ENCODE data around the gene OSGIN1. TPM values are rescaled to one million over a fixed set of nuclear protein-coding genes. Genes with fewer than 3 reads are reported as not detected.

The OSGIN1 gene
- polyA plus RNA-seq, 1 donor from 2014 or later: 2.1 TPM

- H3K4me2 ChIP-seq (ENCODE audit: low read length): no peak overlapping the region
- no peaks in the 10 kb centered on the region for H3K9me3 ChIP-seq (ENCODE audit: low read length)
- H3F3A ChIP-seq (ENCODE audit: insufficient read depth, low read length, poor library complexity, severe bottlenecking): no peaks in the 10 kb centered on the region
- no peak overlapping the region for H2AFZ ChIP-seq (ENCODE audit: low read depth, low read length)
- no peak for TF ChIP-seq RAD21 (conservative IDR thresholded peaks at IDR 0.05)
- TF ChIP-seq EZH2 (IDR thresholded peaks at IDR 0.05; ENCODE audit: borderline replicate concordance, insufficient read depth, low read length, poor library complexity, severe bottlenecking): no peak
- no peak for TF ChIP-seq POLR2AphosphoS5 (IDR thresholded peaks at IDR 0.05)
- no peak for TF ChIP-seq REST (IDR thresholded peaks at IDR 0.05; ENCODE audit: borderline replicate concordance)
- TF ChIP-seq SMC3 (conservative IDR thresholded peaks at IDR 0.05; ENCODE audit: poor library complexity): no peak
- TF ChIP-seq, protein P1, sequence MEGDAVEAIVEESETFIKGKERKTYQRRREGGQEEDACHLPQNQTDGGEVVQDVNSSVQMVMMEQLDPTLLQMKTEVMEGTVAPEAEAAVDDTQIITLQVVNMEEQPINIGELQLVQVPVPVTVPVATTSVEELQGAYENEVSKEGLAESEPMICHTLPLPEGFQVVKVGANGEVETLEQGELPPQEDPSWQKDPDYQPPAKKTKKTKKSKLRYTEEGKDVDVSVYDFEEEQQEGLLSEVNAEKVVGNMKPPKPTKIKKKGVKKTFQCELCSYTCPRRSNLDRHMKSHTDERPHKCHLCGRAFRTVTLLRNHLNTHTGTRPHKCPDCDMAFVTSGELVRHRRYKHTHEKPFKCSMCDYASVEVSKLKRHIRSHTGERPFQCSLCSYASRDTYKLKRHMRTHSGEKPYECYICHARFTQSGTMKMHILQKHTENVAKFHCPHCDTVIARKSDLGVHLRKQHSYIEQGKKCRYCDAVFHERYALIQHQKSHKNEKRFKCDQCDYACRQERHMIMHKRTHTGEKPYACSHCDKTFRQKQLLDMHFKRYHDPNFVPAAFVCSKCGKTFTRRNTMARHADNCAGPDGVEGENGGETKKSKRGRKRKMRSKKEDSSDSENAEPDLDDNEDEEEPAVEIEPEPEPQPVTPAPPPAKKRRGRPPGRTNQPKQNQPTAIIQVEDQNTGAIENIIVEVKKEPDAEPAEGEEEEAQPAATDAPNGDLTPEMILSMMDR (IDR thresholded peaks at IDR 0.05; ENCODE audit: poor library complexity, severe bottlenecking): no peak
- TF ChIP-seq TAF1 (IDR thresholded peaks at IDR 0.05; ENCODE audit: low read depth): no peak
- TF ChIP-seq EP300 (conservative IDR thresholded peaks at IDR 0.05; ENCODE audit: poor library complexity, severe bottlenecking): no peak
- TF ChIP-seq MXI1 (conservative IDR thresholded peaks at IDR 0.05; ENCODE audit: poor library complexity, severe bottlenecking): no peak
- H3K27ac ChIP-seq (ENCODE audit: low read length): no peak overlapping the region
- H3K4me3 ChIP-seq (ENCODE audit: low read length): no peak overlapping the region
- H3K79me2 ChIP-seq (replicated peaks; ENCODE audit: insufficient read depth, low read length): no peaks in the 10 kb centered on the region
- H3K27me3 ChIP-seq (ENCODE audit: insufficient read depth, low read depth, low read length): no peaks in the 10 kb centered on the region
- no peaks in the 10 kb centered on the region for H3K36me3 ChIP-seq (ENCODE audit: insufficient read depth, low read length)
- H3K9ac ChIP-seq (ENCODE audit: low read length): no peak overlapping the region
- H3K9me2 ChIP-seq (ENCODE audit: insufficient read depth, low read length): no peaks in the 10 kb centered on the region
- H4K20me1 ChIP-seq (ENCODE audit: insufficient read depth): no peaks in the 10 kb centered on the region
Measured at GRCh38 chr16:83951544-83951943, 1.5 kb upstream of the OSGIN1 start.

- H3K9me3 ChIP-seq (ENCODE audit: low read length): no peaks in the 10 kb centered on the region
- H3K27ac ChIP-seq (ENCODE audit: low read length): no peak overlapping the region
- TF ChIP-seq, protein P1 (IDR thresholded peaks at IDR 0.05; ENCODE audit: poor library complexity, severe bottlenecking): no peak
- TF ChIP-seq TAF1 (IDR thresholded peaks at IDR 0.05; ENCODE audit: low read depth) (no peak), EP300 (conservative IDR thresholded peaks at IDR 0.05; ENCODE audit: poor library complexity, severe bottlenecking) (no peak), REST (IDR thresholded peaks at IDR 0.05; ENCODE audit: borderline replicate concordance) (no peak), POLR2AphosphoS5 (IDR thresholded peaks at IDR 0.05) (no peak), SMC3 (conservative IDR thresholded peaks at IDR 0.05; ENCODE audit: poor library complexity) (no peak), MXI1 (conservative IDR thresholded peaks at IDR 0.05; ENCODE audit: poor library complexity, severe bottlenecking) (no peak), RAD21 (conservative IDR thresholded peaks at IDR 0.05) (no peak), EZH2 (IDR thresholded peaks at IDR 0.05; ENCODE audit: borderline replicate concordance, insufficient read depth, low read length, poor library complexity, severe bottlenecking) (no peak)
- H3K4me3 ChIP-seq (ENCODE audit: low read length): no peak overlapping the region
- H3F3A ChIP-seq (ENCODE audit: insufficient read depth, low read length, poor library complexity, severe bottlenecking): no peaks in the 10 kb centered on the region
- no peaks in the 10 kb centered on the region for H3K9me2 ChIP-seq (ENCODE audit: insufficient read depth, low read length)
- no peaks in the 10 kb centered on the region for H3K79me2 ChIP-seq (replicated peaks; ENCODE audit: insufficient read depth, low read length)
- no peak overlapping the region for H2AFZ ChIP-seq (ENCODE audit: low read depth, low read length)
- no peaks in the 10 kb centered on the region for H3K36me3 ChIP-seq (ENCODE audit: insufficient read depth, low read length)
- H3K9ac ChIP-seq (ENCODE audit: low read length): no peak overlapping the region
- no peaks in the 10 kb centered on the region for H3K27me3 ChIP-seq (ENCODE audit: insufficient read depth, low read depth, low read length)
- no peaks in the 10 kb centered on the region for H4K20me1 ChIP-seq (ENCODE audit: insufficient read depth)
- H3K4me2 ChIP-seq (ENCODE audit: low read length): no peak overlapping the region
Measured at GRCh38 chr16:83952587-83952939, 477 bp upstream of the OSGIN1 start.
